Erythroblast (primary cell): ENCODE measurements around the gene DISP3.
A peak's percentile ranks its signal among the peaks of the same experiment; 100 is the strongest.
"Not testable (repeated sequence)": the region's sequence is repeated elsewhere in the genome, so short reads cannot be mapped to it uniquely, and the experiment has no call there.

Experiments
- DNase-seq, 2 experiments: peaks; one replicate each; lab custom pipeline; 2025; lab: John Stamatoyannopoulos, UW
- GATA1 ChIP-seq: IDR thresholded peaks from 2 replicates; pipeline ENCODE4 v1.6.1; 2011; ENCODE audit warnings: low read depth, mild to moderate bottlenecking, control low read depth, low read length, moderate library complexity
- POLR2A ChIP-seq: IDR thresholded peaks from 2 replicates; pipeline ENCODE4 v1.6.1; 2011; ENCODE audit warnings: mild to moderate bottlenecking, low read length

DISP3 gene

GRCh38 chr1:11571906-11572616 lies 93.1 kb downstream of the DISP3 start:
- DNase-seq = peak in 1 of 2 experiments; percentile 8
- no peak for TF ChIP-seq POLR2A
- no peak for TF ChIP-seq GATA1

- DNase-seq = no peak
These were observed 94.2 kb downstream of the DISP3 start for GRCh38 chr1:11573116-11573692.

GRCh38 chr1:11575553-11575952 lies 96.6 kb downstream of the DISP3 start:
- DNase-seq = no peak
- TF ChIP-seq GATA1 (no peak), POLR2A (no peak)

More at GRCh38 chr1:11573116-11573692, 94.2 kb downstream of the DISP3 start:
- TF ChIP-seq POLR2A = no peak
- no peak for TF ChIP-seq GATA1

GRCh38 chr1:11576109-11576875 lies 97.3 kb downstream of the DISP3 start:
- DNase-seq = no peak
- TF ChIP-seq GATA1 (no peak), POLR2A (no peak)

GRCh38 chr1:11578004-11578403 lies 99.0 kb downstream of the DISP3 start:
- TF ChIP-seq POLR2A (no peak), GATA1 (no peak)
- DNase-seq = no peak

GRCh38 chr1:11579506-11579905 lies 100.6 kb downstream of the DISP3 start:
- DNase-seq = no peak
- TF ChIP-seq POLR2A = no peak
- no peak for TF ChIP-seq GATA1

GRCh38 chr1:11580049-11580448 lies 101.1 kb downstream of the DISP3 start:
- not testable (repeated sequence) for DNase-seq

GRCh38 chr1:11581445-11581991 lies 102.6 kb downstream of the DISP3 start:
- TF ChIP-seq GATA1 (no peak), POLR2A (no peak)
- peak in 1 of 2 experiments; percentile 2 for DNase-seq

GRCh38 chr1:11585389-11585788 lies 106.4 kb downstream of the DISP3 start:
- TF ChIP-seq GATA1 (no peak), POLR2A (no peak)
- no peak for DNase-seq
